ENCODE data around the gene TBC1D21.

Gene TBC1D21

DNA sequence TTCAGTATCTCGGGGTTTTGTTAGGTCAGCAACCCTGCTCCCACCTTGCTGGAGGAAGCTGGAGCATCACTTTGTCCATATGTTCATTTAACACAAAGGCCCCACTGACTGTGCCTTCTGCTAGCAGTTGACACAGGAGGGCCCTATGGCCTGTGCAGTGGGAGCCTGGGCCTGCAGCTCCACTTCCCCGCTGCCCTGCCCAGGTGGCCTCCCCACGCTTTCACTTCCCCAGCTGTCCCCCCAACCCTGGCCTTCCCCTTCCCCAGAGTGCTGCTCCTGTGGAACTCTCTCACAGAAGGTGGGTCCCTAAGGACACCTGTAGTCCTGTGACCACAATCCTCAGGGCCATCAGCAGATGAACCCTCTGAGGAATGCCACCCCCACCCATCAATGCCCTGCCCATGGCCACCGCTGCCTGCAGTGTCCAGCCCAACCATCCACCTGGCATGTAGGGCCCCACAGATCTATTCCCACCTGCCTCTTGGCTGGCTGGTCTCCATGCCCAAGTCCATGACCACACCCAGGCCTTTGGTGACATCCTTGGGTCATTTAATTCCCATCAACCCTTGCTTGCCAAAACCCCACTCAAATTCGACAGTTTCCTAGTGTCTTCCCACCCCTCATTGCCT lies 13.5 kb downstream of the TBC1D21 start:
- Histone ChIP-seq H3K36me3 (no peaks in the 10 kb centered on the region), H3K9me3 (no peaks in the 10 kb centered on the region), H3K27ac (no peak overlapping the region), H3K4me3 (ENCODE audit: low read depth in 1 of 2, low read length in 1 of 2) (no peak overlapping the region), H3K4me1 (ENCODE audit: control insufficient read depth in 1 of 2, insufficient read depth in 1 of 2, low read depth in 1 of 2, low read length in 1 of 2) (no peaks in the 10 kb centered on the region), H3K27me3 (peaks cover 30% of the 10 kb centered on the region)
- TF ChIP-seq, protein P1, sequence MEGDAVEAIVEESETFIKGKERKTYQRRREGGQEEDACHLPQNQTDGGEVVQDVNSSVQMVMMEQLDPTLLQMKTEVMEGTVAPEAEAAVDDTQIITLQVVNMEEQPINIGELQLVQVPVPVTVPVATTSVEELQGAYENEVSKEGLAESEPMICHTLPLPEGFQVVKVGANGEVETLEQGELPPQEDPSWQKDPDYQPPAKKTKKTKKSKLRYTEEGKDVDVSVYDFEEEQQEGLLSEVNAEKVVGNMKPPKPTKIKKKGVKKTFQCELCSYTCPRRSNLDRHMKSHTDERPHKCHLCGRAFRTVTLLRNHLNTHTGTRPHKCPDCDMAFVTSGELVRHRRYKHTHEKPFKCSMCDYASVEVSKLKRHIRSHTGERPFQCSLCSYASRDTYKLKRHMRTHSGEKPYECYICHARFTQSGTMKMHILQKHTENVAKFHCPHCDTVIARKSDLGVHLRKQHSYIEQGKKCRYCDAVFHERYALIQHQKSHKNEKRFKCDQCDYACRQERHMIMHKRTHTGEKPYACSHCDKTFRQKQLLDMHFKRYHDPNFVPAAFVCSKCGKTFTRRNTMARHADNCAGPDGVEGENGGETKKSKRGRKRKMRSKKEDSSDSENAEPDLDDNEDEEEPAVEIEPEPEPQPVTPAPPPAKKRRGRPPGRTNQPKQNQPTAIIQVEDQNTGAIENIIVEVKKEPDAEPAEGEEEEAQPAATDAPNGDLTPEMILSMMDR (IDR thresholded peaks at IDR 0.05), result no peak

DNA sequence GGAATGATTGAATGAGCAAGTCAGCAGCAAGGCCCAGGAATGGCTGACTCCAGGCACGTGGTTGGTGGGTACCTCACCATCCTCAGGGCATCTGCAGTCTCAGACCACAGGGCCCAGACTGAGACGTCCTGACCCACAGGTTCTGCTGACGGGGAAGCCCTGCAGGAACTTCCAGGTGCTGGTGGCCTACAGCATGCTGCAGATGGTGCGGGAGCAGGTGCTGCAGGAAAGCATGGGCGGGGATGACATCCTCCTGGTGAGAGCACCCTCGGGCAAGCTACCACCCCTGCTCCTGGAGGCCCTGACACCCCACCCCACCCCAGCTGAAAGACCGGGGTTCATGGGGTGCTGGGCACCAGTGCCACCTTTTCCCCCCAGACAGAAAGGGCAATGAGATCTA lies 14.1 kb downstream of the TBC1D21 start:
- H3K4me1 ChIP-seq (ENCODE audit: control insufficient read depth in 1 of 2, insufficient read depth in 1 of 2, low read depth in 1 of 2, low read length in 1 of 2), result no peaks in the 10 kb centered on the region
- H3K4me3 ChIP-seq (ENCODE audit: low read depth in 1 of 2, low read length in 1 of 2), result no peak overlapping the region
- no peak overlapping the region for H3K27ac ChIP-seq
- TF ChIP-seq, protein P1 (IDR thresholded peaks at IDR 0.05), result no peak
- H3K36me3 ChIP-seq, result no peaks in the 10 kb centered on the region
- H3K9me3 ChIP-seq, result no peaks in the 10 kb centered on the region
- H3K27me3 ChIP-seq, result peaks cover 30% of the 10 kb centered on the region

DNA sequence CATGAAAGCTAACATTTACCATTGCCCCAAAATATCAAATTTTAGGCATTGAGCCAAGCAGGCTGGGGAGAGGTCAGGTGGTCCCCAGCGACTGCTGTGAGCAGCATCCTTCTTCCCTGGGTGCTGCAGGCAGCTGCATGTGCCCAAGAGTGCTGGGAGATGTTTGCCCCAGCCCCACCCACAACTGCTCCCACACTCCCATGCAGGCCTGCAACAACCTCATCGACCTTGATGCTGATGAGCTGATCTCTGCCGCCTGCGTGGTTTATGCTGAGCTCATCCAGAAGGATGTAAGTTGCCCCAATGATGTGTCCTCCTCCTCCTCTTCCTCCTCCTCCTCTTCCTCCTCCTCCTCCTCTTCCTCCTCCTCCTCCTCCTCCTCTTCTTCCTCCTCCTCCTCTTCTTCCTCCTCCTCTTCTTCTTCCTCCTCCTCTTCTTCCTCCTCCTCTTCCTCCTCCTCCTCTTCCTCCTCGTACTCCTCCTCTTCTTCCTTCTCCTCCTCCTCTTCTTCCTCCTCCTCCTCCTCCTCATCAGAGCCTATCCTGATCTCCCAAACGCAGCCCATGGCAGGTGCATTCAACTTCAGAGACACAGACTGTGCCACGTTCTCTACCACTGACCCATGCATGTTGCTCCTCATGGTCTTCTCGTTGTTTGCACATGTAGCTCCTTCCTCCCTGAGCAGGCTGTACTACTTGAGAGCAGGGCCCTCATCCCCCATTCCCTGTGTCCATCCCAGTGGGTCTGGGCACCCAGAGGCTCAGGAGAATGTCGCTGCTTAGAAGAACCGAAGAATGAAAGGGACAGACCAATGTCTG lies 15.1 kb downstream of the TBC1D21 start:
- Histone ChIP-seq H3K4me1 (ENCODE audit: control insufficient read depth in 1 of 2, insufficient read depth in 1 of 2, low read depth in 1 of 2, low read length in 1 of 2) (no peaks in the 10 kb centered on the region), H3K27ac (no peak overlapping the region), H3K9me3 (no peaks in the 10 kb centered on the region), H3K4me3 (ENCODE audit: low read depth in 1 of 2, low read length in 1 of 2) (no peak overlapping the region), H3K27me3 (peaks cover 30% of the 10 kb centered on the region), H3K36me3 (no peaks in the 10 kb centered on the region)
- TF ChIP-seq, protein P1 (IDR thresholded peaks at IDR 0.05), result no peak

DNA sequence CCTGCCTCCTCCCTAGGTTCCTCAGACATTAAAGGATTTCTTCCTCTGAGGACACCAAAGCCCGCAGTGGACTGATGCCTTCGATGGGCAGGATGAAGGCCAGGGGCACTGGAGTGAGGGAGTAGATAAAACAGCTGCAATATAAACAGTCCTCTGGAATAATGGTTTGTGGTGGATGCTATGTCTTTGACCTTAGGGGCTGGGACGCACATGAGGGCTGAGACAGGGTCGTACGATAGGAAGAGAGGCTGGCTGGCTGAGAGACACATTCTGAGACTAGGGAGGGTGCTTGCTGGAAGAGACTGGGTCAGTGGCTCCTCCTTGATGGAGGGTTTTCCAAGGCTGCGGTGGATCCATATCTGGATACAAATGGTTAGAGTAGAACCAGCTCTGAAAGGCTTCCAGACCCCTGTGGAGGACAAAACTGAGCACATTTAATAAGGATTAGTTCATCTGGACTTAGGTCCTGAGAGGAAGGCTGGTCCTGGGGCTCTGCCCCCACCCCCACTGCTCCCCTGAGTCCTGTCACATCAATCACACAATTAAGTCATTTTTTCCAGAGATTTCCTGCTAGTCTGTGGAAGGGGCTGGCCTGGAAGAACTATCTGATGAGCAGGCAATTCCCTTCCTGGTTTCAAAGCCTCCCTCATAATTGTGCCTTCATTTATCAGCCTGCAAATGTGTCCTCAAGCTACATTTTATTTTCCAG lies 15.8 kb downstream of the TBC1D21 start:
- H3K4me3 ChIP-seq (ENCODE audit: low read depth in 1 of 2, low read length in 1 of 2), result no peak overlapping the region
- no peaks in the 10 kb centered on the region for H3K4me1 ChIP-seq (ENCODE audit: control insufficient read depth in 1 of 2, insufficient read depth in 1 of 2, low read depth in 1 of 2, low read length in 1 of 2)
- no peak overlapping the region for H3K27ac ChIP-seq
- peaks cover 30% of the 10 kb centered on the region for H3K27me3 ChIP-seq
- no peaks in the 10 kb centered on the region for H3K36me3 ChIP-seq
- no peaks in the 10 kb centered on the region for H3K9me3 ChIP-seq
- TF ChIP-seq, protein P1 (IDR thresholded peaks at IDR 0.05), result no peak

DNA sequence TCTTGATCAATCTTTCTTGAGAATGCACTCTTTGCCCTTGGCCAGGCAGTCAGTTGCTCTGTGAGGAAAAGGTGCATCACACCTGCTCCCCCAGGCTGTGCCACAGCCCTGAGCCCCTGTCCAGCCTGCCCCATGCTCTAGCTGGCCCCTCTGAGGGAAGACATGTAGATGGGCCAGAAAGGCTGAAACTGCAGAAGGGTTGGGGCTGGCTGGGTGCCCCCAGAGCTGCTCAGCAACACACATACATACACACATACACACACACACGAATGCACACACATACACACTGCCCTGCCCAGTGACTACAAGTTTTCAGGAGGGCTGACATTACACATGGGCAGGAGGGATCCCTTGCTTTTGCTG lies 16.4 kb downstream of the TBC1D21 start:
- H3K4me3 ChIP-seq (ENCODE audit: low read depth in 1 of 2, low read length in 1 of 2), result no peak overlapping the region
- H3K27ac ChIP-seq, result no peak overlapping the region
- TF ChIP-seq, protein P1 (IDR thresholded peaks at IDR 0.05), result no peak
- no peaks in the 10 kb centered on the region for H3K9me3 ChIP-seq
- H3K27me3 ChIP-seq, result peaks cover 30% of the 10 kb centered on the region
- no peaks in the 10 kb centered on the region for H3K36me3 ChIP-seq
- H3K4me1 ChIP-seq (ENCODE audit: control insufficient read depth in 1 of 2, insufficient read depth in 1 of 2, low read depth in 1 of 2, low read length in 1 of 2), result no peaks in the 10 kb centered on the region
